Prostate gland (tissue), 2 donors: ENCODE measurements around the gene INTS1.

Source experiments
- CTCF ChIP-seq, 4 experiments: fragments of 200-600 bp in 2 of 4; fragments of 450-650 bp in 2 of 4; sonication (generic) in 2 of 4; IDR thresholded peaks; 1 replicate in 3 of 4; 2 replicates in 1 of 4; pipeline ENCODE4 v1.5.1; 2016 to 2019; ENCODE audit warnings: antibody characterized with exemption in 4 of 4, mild to moderate bottlenecking in 2 of 4, moderate library complexity in 2 of 4
- POLR2AphosphoS5 ChIP-seq: sonication (generic); formaldehyde crosslinking; IDR thresholded peaks from one replicate; pipeline ENCODE4 v1.6.1; 2017; ENCODE audit warnings: antibody characterized with exemption

DNA sequence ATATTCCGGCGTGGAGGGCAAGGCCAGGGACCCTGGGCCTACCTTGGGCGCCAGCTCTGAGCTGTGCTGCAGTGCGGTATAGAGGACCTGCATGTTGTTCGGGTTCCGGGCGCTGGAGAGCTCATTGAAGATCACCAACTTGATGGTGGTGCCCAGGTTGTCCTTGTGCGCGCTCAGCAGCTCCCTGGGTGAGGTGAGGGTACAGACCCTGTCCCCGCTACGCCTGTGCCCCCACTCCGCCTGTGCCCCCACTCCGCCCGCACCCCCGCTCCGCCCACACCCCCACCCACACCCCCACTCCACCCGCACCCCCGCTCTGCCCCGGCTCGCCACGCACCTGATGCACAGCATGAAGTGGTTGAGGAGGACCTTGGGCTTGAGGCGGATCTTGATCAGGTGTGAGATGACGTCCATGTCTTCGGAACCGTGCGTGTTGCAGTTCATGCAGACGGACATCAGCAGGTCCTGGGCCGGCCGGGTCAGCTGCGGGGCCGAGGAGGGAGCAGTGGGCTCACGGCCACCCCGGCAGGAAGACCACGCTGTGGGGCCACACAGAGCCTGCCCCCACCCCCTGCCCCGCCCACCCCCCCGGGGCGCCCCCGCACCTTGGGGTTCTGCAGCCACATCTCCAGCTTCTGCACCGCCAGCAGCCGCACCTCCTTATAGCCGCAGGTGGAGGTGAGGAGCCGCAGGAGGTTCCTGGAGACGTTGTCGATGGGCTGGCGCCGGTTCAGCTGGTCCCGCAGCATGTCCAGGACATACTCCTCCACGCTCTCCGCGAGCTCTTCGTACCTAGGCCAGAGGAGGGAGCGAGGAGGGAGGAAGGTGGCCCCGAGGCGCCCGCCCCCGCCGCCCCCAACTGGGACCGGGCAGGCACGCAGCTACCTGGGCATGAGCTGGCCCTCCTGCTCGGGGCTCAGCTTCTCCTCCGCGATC, 5.6 kb downstream of the INTS1 start:
- TF ChIP-seq CTCF (IDR thresholded peaks at IDR 0.05), result no peak
- TF ChIP-seq POLR2AphosphoS5, result no peak
